OCI-LY3 (cell line): ENCODE measurements around the gene SRF.
"Not testable (repeated sequence)": the region's sequence is repeated elsewhere in the genome, so short reads cannot be mapped to it uniquely, and the experiment has no call there.

Experiments
- H2AFZ ChIP-seq: fragments of 200-600, 300-600 bp; shearing (Covaris generic); 2 replicates; pipeline ENCODE4 v1.6.0; 2014; ENCODE audit warnings: antibody characterized with exemption, low read depth, low read length
- H3K27ac ChIP-seq: fragments of 200-600, 300-600 bp; sonication (generic); 2 replicates; pipeline ENCODE4 v1.5.1; 2014; ENCODE audit warnings: mild to moderate bottlenecking, low read length, moderate library complexity, mixed read lengths
- H3K27me3 ChIP-seq: fragments of 200-600, 300-600 bp; sonication (generic); 2 replicates; pipeline ENCODE4 v1.6.1; 2014; ENCODE audit warnings: low read depth, low read length, mixed read lengths
- H3K36me3 ChIP-seq: fragments of 200-600, 300-600 bp; sonication (generic); replicated peaks from 2 replicates; pipeline ENCODE3; 2014; ENCODE audit warnings: low read depth, low read length, mixed read lengths
- H3K4me1 ChIP-seq: fragments of 300-600, 200-600 bp; sonication (generic); 2 replicates; pipeline ENCODE4 v1.6.1; 2014; ENCODE audit warnings: low read length, mixed read lengths
- H3K4me2 ChIP-seq: fragments of 200-600, 300-600 bp; sonication (generic); 2 replicates; pipeline ENCODE4 v1.6.1; 2014; ENCODE audit warnings: low read length, mixed read lengths
- H3K4me3 ChIP-seq: fragments of 300-600, 200-600 bp; sonication (generic); 2 replicates; pipeline ENCODE4 v1.5.1; 2014; ENCODE audit warnings: antibody characterized with exemption, mild to moderate bottlenecking, low read length, moderate library complexity
- H3K79me2 ChIP-seq: fragments of 300-600, 200-600 bp; shearing (Covaris generic); 2 replicates; pipeline ENCODE4 v1.6.1; 2014; ENCODE audit warnings: mild to moderate bottlenecking, low read length, mixed read lengths
- H3K9ac ChIP-seq: fragments of 300-600, 200-600 bp; shearing (Covaris generic); 2 replicates; pipeline ENCODE4 v1.6.0; 2014; ENCODE audit warnings: mild to moderate bottlenecking, low read length, moderate library complexity
- H3K9me3 ChIP-seq: fragments of 200-600, 300-600 bp; shearing (Covaris generic); 2 replicates; pipeline ENCODE4 v1.6.1; 2014; ENCODE audit warnings: low read length, mixed read lengths; ENCODE audit not compliant: insufficient read depth
- H4K20me1 ChIP-seq: fragments of 200-600, 300-600 bp; sonication (generic); 2 replicates; pipeline ENCODE4 v1.6.1; 2016; ENCODE audit warnings: low read length, mixed read lengths; ENCODE audit not compliant: insufficient read depth
- CTCF ChIP-seq: fragments of 200-600, 300-600 bp; sonication (generic); IDR thresholded peaks from 2 replicates; pipeline ENCODE4 v1.5.1; 2014; ENCODE audit warnings: antibody characterized with exemption, low read length, low read depth
- EZH2phosphoT487 ChIP-seq: fragments of 200-600 bp; shearing (Covaris generic); IDR thresholded peaks from 2 replicates; pipeline ENCODE4 v1.6.1; 2018; ENCODE audit warnings: antibody characterized with exemption, mixed run types, low read depth

Gene SRF

GRCh38 chr6:43138267-43138666 lies 32.8 kb upstream of the SRF start:
- no peak overlapping the region for H3K27ac ChIP-seq
- no peaks in the 10 kb centered on the region for H3K36me3 ChIP-seq
- no peaks in the 10 kb centered on the region for H3K27me3 ChIP-seq
- H3K79me2 ChIP-seq: no peaks in the 10 kb centered on the region
- H2AFZ ChIP-seq: no peak overlapping the region
- TF ChIP-seq EZH2phosphoT487 (no peak), CTCF (no peak)
- H4K20me1 ChIP-seq: no peaks in the 10 kb centered on the region
- H3K4me1 ChIP-seq: peaks cover 9% of the 10 kb centered on the region; the same call in 1 of the 2 replicates
- no peaks in the 10 kb centered on the region for H3K9me3 ChIP-seq
- no peak overlapping the region for H3K9ac ChIP-seq
- no peak overlapping the region for H3K4me2 ChIP-seq
- H3K4me3 ChIP-seq: no peak overlapping the region

GRCh38 chr6:43139973-43140372 lies 31.1 kb upstream of the SRF start:
- H3K79me2 ChIP-seq, H3K9ac ChIP-seq, H3K27ac ChIP-seq, H3K36me3 ChIP-seq, H4K20me1 ChIP-seq, H3K4me2 ChIP-seq, H3K27me3 ChIP-seq, H3K9me3 ChIP-seq, H2AFZ ChIP-seq, H3K4me3 ChIP-seq: not testable (repeated sequence)
- peaks cover 14% of the 10 kb centered on the region; the same call in 1 of the 2 replicates for H3K4me1 ChIP-seq

GRCh38 chr6:43141644-43142043 lies 29.4 kb upstream of the SRF start:
- Histone ChIP-seq H3K9ac (no peak overlapping the region), H3K4me1 (peaks cover 14% of the 10 kb centered on the region; the same call in 1 of the 2 replicates), H3K36me3 (no peaks in the 10 kb centered on the region), H2AFZ (no peak overlapping the region), H3K4me3 (no peak overlapping the region), H3K9me3 (no peaks in the 10 kb centered on the region), H3K27ac (no peak overlapping the region), H3K79me2 (no peaks in the 10 kb centered on the region), H4K20me1 (no peaks in the 10 kb centered on the region), H3K4me2 (no peak overlapping the region), H3K27me3 (peaks cover 10% of the 10 kb centered on the region; the same call in 1 of the 2 replicates)
- TF ChIP-seq CTCF: no peak
- TF ChIP-seq EZH2phosphoT487: no peak

GRCh38 chr6:43142101-43142500 lies 29.0 kb upstream of the SRF start:
- no peak overlapping the region for H3K27ac ChIP-seq
- no peak overlapping the region for H3K4me2 ChIP-seq
- no peak overlapping the region for H3K4me3 ChIP-seq

More at GRCh38 chr6:43142101-43142500, 29.0 kb upstream of the SRF start:
- H3K36me3 ChIP-seq: no peaks in the 10 kb centered on the region
- H3K27me3 ChIP-seq: peaks cover 10% of the 10 kb centered on the region; the same call in 1 of the 2 replicates
- peaks cover 14% of the 10 kb centered on the region; the same call in 1 of the 2 replicates for H3K4me1 ChIP-seq
- TF ChIP-seq CTCF (no peak), EZH2phosphoT487 (no peak)
- no peaks in the 10 kb centered on the region for H3K9me3 ChIP-seq
- no peaks in the 10 kb centered on the region for H4K20me1 ChIP-seq
- H3K79me2 ChIP-seq: no peaks in the 10 kb centered on the region
- H2AFZ ChIP-seq: no peak overlapping the region
- H3K9ac ChIP-seq: no peak overlapping the region
